Gastroesophageal sphincter (tissue), 3 donors: ENCODE measurements around the gene DSCAML1.

Source experiments
- CTCF ChIP-seq, 4 experiments: fragments of 200-600 bp in 2 of 4; fragments of 450-650 bp in 2 of 4; sonication (generic) in 1 of 4; IDR thresholded peaks; one replicate each; pipeline ENCODE4 v1.5.1; 2017 to 2019; ENCODE audit warnings: antibody characterized with exemption in 4 of 4, mild to moderate bottlenecking in 2 of 4, moderate library complexity in 2 of 4
- POLR2A ChIP-seq, 2 donors: fragments of 450-650 bp; IDR thresholded peaks; one replicate each; pipeline ENCODE4 v1.6.1; 2017; ENCODE audit warnings: antibody characterized with exemption in 2 of 2, mild to moderate bottlenecking in 2 of 2, moderate library complexity in 1 of 2
- POLR2AphosphoS5 ChIP-seq: sonication (generic); formaldehyde crosslinking; IDR thresholded peaks from one replicate; pipeline ENCODE4 v1.6.1; 2017; ENCODE audit warnings: antibody characterized with exemption

- TF ChIP-seq CTCF (IDR thresholded peaks at IDR 0.05): no peak
- no peak for TF ChIP-seq POLR2A (IDR thresholded peaks at IDR 0.05)
- no peak for TF ChIP-seq POLR2AphosphoS5
These were observed 326.4 kb downstream of the DSCAML1 start for GRCh38 chr11:117470576-117470975.
